Erythroblast (primary cell): ENCODE measurements around the gene TMEM250.

Experiments used
- GATA1 ChIP-seq: IDR thresholded peaks from 2 replicates; pipeline ENCODE4 v1.6.1; 2011; ENCODE audit warnings: low read depth, mild to moderate bottlenecking, control low read depth, low read length, moderate library complexity
- POLR2A ChIP-seq: IDR thresholded peaks from 2 replicates; pipeline ENCODE4 v1.6.1; 2011; ENCODE audit warnings: mild to moderate bottlenecking, low read length

DNA sequence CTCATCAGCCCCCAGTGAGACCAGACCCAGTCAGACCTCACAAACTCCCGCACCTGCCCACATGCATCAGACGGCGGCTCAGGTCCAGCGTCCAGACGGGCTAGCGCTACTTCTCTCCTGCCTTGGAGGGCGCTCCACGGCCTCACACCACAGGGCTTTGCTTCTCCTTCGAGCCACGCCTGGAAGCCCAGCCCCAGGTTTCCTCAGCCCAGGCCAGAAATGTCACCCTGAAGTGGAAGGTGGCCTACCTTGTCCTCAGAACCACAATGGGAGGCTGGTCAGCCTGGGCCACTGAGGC lies 26.4 kb downstream of the TMEM250 start:
- TF ChIP-seq POLR2A (no peak), GATA1 (no peak)
